MM.1S (cell line): ENCODE measurements around the gene MPRIP.

ENCODE experiments used
- CTCF ChIP-seq: fragments of 300-600 bp; sonication (generic); IDR thresholded peaks from 2 replicates; pipeline ENCODE4 v1.5.1; 2016; ENCODE audit warnings: antibody characterized with exemption, low read length, mixed read lengths
- EZH2phosphoT487 ChIP-seq: fragments of 300-600 bp; sonication (generic); IDR thresholded peaks from 2 replicates; pipeline ENCODE4 v1.6.1; 2018; ENCODE audit warnings: antibody characterized with exemption, low read length

- TF ChIP-seq CTCF (no peak), EZH2phosphoT487 (no peak)
These were observed 111.5 kb downstream of the MPRIP start for GRCh38 chr17:17153709-17154108.
